K562 (cell line): ENCODE data around the gene CREB3L1. TPM values are rescaled to one million over a fixed set of nuclear protein-coding genes. Genes with fewer than 3 reads are reported as not detected.

Source experiments
- AFF4 ChIP-seq: sonication (generic); formaldehyde crosslinking; IDR thresholded peaks from 2 replicates; pipeline ENCODE4 v1.8.0; 2023; ENCODE audit warnings: mild to moderate bottlenecking, missing genetic modification reagents
- C11orf30 ChIP-seq: fragments of 450-650 bp; IDR thresholded peaks from 2 replicates; pipeline ENCODE4 v1.6.1; 2016; ENCODE audit warnings: low read depth, mild to moderate bottlenecking
- CREBBP ChIP-seq: IDR thresholded peaks from one replicate; pipeline ENCODE4 v1.6.1; 2012; ENCODE audit warnings: low read depth, mild to moderate bottlenecking, control low read depth, inconsistent platforms, low read length
- DDX20 ChIP-seq: fragments of 450-650 bp; IDR thresholded peaks from 2 replicates; pipeline ENCODE4 v1.6.1; 2016; ENCODE audit warnings: missing genetic modification characterization, low read depth, mild to moderate bottlenecking, missing compliant biosample characterization, moderate library complexity
- E4F1 ChIP-seq: fragments of 250-450 bp; sonication (Bioruptor Pico); IDR thresholded peaks from 2 replicates; pipeline ENCODE4 v1.5.0; 2021; ENCODE audit warnings: mild to moderate bottlenecking, borderline replicate concordance
- EWSR1 ChIP-seq: fragments of 450-650 bp; IDR thresholded peaks from 2 replicates; pipeline ENCODE4 v1.6.1; 2018; ENCODE audit warnings: borderline replicate concordance, mild to moderate bottlenecking, low read depth, moderate library complexity; ENCODE audit not compliant: partially characterized antibody
- HNRNPUL1 ChIP-seq: fragments of 200-400 bp; formaldehyde crosslinking; IDR thresholded peaks from 2 replicates; pipeline ENCODE4 v1.6.1; 2017; ENCODE audit warnings: low read length
- MAFK ChIP-seq: IDR thresholded peaks from 2 replicates; pipeline ENCODE4 v1.6.1; 2011; ENCODE audit warnings: low read length, improper control_type of control experiment
- NCOR1 ChIP-seq: fragments of 450-650 bp; IDR thresholded peaks from 2 replicates; pipeline ENCODE4 v1.6.1; 2016; ENCODE audit warnings: mild to moderate bottlenecking, moderate library complexity
- SPI1 ChIP-seq: IDR thresholded peaks from 2 replicates; pipeline ENCODE4 v1.6.1; 2011; ENCODE audit warnings: low read depth, low read length, control low read depth, borderline replicate concordance
- STAT5A ChIP-seq: IDR thresholded peaks from 2 replicates; pipeline ENCODE4 v1.6.1; 2012; ENCODE audit warnings: low read length, inconsistent platforms, borderline replicate concordance
- TAF9B ChIP-seq: fragments of 450-650 bp; IDR thresholded peaks from 2 replicates; pipeline ENCODE4 v1.6.1; 2018; ENCODE audit warnings: mild to moderate bottlenecking; ENCODE audit not compliant: partially characterized antibody
- TCF15 ChIP-seq: fragments of 250-450 bp; sonication (Bioruptor Pico); IDR thresholded peaks from 2 replicates; pipeline ENCODE4 v1.8.0; 2022; ENCODE audit warnings: moderate library complexity, mild to moderate bottlenecking, inconsistent platforms
- USF2 ChIP-seq: sonication (generic); formaldehyde crosslinking; IDR thresholded peaks from 2 replicates; pipeline ENCODE4 v1.5.0; 2020; ENCODE audit warnings: missing genetic modification reagents
- ZNF143 ChIP-seq: sonication (generic); formaldehyde crosslinking; IDR thresholded peaks from 2 replicates; pipeline ENCODE4 v1.9.0; 2022; ENCODE audit warnings: mild to moderate bottlenecking, missing genetic modification reagents
- ZNF224 ChIP-seq: sonication (generic); formaldehyde crosslinking; IDR thresholded peaks from 2 replicates; pipeline ENCODE4 v1.8.0; 2022; ENCODE audit warnings: mild to moderate bottlenecking, missing genetic modification reagents
- ZNF347 ChIP-seq: fragments of 450-650 bp; formaldehyde crosslinking; IDR thresholded peaks from 2 replicates; pipeline ENCODE4 v1.4.0; 2020; ENCODE audit warnings: low read depth, mild to moderate bottlenecking, moderate library complexity
- ZNF695 ChIP-seq: fragments of 450-650 bp; formaldehyde crosslinking; IDR thresholded peaks from 2 replicates; pipeline ENCODE4 v1.4.0; 2020; ENCODE audit warnings: mild to moderate bottlenecking, moderate library complexity
- polyA plus RNA-seq, 8 experiments: library from polyadenylated mRNA; depleted of rRNA in 4 of 8; stranded (reverse) in 5 of 8; unstranded in 3 of 8; fragments of >200 nt; fragmentation: Nextera tagmentation in 2 of 8; fragmentation: Illumina TruSeq in 1 of 8; extraction: Ambion mirVana in 2 of 8; extraction: Trizol in 1 of 8; gene quantifications; 2 replicates each; pipeline versions ENCODE4 v1.2.1 to v1.2.3, GENCODE V29; 2011 to 2014; ENCODE audit warnings: inconsistent platforms in 1 of 8, missing spikeins in 1 of 8
- total RNA-seq, 7 experiments: library from RNA; depleted of rRNA in 6 of 7; stranded (reverse); fragments of >200 nt in 6 of 7; fragmentation: Illumina TruSeq in 2 of 7; extraction: Trizol in 2 of 7; gene quantifications; 2 replicates each; pipeline versions ENCODE4 v1.2.1 to v1.2.3, GENCODE V29; 2011 to 2021; ENCODE audit warnings: low replicate concordance in 1 of 7
- TF ChIP-seq, protein P1 (sequence below): fragments of 450-650 bp; conservative IDR thresholded peaks from 2 replicates; pipeline ENCODE4 v1.6.1; 2016; ENCODE audit warnings: missing genetic modification characterization, low read depth, mild to moderate bottlenecking, missing compliant biosample characterization, moderate library complexity

Gene CREB3L1
- total and polyA plus RNA-seq, 9 of the 15 experiments (the other 6 are each of a cell fraction or from before 2014, with no cell fraction given): 1.2 to 27.6 (median 3.7) TPM

DNA sequence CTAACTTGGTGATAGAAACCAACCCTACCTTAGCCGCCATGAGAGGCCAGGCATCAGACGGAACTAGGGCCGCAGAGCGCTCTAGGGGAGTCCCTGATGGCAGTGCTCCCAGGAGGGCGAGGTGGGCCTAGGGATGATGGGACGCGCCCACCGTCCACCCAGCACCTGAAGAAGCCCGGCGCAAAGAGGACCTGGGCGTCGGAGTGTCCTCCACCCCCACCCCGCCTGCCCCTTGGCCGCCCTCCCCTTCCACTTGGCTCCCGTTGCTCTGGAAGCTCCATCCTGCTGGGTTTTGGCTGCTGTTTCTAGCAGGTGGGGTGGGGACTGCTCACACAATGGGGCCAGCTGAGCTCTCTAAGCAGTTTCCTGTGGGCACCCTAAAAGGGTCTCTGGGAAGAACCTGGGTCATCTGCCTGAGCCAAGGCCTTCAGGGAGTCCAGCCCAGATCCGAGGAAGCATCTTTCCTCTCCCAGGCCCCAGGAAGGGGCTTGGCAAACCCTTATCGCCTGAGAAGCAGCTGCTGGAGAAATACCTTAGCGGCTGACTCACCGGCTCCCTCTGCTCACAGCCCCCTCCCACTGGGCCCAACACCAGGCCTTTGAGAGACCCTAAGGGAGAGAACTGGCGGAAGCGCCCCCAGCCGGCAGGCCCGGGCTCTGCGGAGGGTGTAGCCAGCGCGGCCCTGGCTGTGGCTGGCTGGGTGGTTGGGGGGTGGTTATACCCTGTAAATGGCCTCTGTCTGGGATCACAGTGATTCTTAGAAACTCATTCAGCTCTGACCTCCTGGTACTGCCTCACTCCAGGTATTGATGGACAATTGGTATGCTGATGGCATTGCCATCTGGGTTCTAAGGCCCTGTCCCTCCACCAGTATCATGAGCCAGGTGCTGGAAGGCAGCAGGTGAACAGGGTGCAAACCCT lies 19.3 kb downstream of the CREB3L1 start (continued):
- no peak for TF ChIP-seq EWSR1
- TF ChIP-seq DDX20: no peak
- TF ChIP-seq HNRNPUL1: no peak
- TF ChIP-seq E4F1: no peak
- TF ChIP-seq ZNF143: no peak
- TF ChIP-seq MAFK: peak; percentile 6; the same call in 1 of the 2 replicates
- TF ChIP-seq TAF9B: peak; percentile 93
- no peak for TF ChIP-seq SPI1
- no peak for TF ChIP-seq ZNF695
- TF ChIP-seq ZNF224: no peak
- TF ChIP-seq, protein P1, sequence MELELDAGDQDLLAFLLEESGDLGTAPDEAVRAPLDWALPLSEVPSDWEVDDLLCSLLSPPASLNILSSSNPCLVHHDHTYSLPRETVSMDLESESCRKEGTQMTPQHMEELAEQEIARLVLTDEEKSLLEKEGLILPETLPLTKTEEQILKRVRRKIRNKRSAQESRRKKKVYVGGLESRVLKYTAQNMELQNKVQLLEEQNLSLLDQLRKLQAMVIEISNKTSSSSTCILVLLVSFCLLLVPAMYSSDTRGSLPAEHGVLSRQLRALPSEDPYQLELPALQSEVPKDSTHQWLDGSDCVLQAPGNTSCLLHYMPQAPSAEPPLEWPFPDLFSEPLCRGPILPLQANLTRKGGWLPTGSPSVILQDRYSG (tag): no peak
- TF ChIP-seq C11orf30: no peak
- no peak for TF ChIP-seq TCF15
- TF ChIP-seq STAT5A: peak; percentile 78
- peak; percentile 85 for TF ChIP-seq NCOR1
- 0 out of 2 replicates have a peak, but pooled peaks have one; percentile 25 for TF ChIP-seq AFF4 (CRISPR knock-in tag)
- no peak for TF ChIP-seq USF2
- no peak for TF ChIP-seq CREBBP
- TF ChIP-seq ZNF347: no peak
